Activated naive CD8-positive, alpha-beta T cell (primary cell): ENCODE measurements around the gene TUBB2A.
"Not testable (repeated sequence)": the region's sequence is repeated elsewhere in the genome, so short reads cannot be mapped to it uniquely, and the experiment has no call there.

Source experiments
- H3K27ac Mint-ChIP-seq: one replicate; pipeline ENCODE4 v1.8.0; 2021; ENCODE audit warnings: mixed read lengths
- H3K27me3 Mint-ChIP-seq: one replicate; pipeline ENCODE4 v1.8.0; 2021; ENCODE audit warnings: mixed read lengths
- H3K36me3 Mint-ChIP-seq: one replicate; pipeline ENCODE4 v1.8.0; 2021; ENCODE audit warnings: mixed read lengths
- H3K4me1 Mint-ChIP-seq: one replicate; pipeline ENCODE4 v1.8.0; 2021; ENCODE audit warnings: low read depth, mixed read lengths
- H3K4me3 Mint-ChIP-seq: one replicate; pipeline ENCODE4 v1.8.0; 2021; ENCODE audit warnings: mild to moderate bottlenecking, mixed read lengths
- H3K9me3 Mint-ChIP-seq: one replicate; pipeline ENCODE4 v1.8.0; 2021; ENCODE audit warnings: low read depth, mixed read lengths

Gene TUBB2A

DNA sequence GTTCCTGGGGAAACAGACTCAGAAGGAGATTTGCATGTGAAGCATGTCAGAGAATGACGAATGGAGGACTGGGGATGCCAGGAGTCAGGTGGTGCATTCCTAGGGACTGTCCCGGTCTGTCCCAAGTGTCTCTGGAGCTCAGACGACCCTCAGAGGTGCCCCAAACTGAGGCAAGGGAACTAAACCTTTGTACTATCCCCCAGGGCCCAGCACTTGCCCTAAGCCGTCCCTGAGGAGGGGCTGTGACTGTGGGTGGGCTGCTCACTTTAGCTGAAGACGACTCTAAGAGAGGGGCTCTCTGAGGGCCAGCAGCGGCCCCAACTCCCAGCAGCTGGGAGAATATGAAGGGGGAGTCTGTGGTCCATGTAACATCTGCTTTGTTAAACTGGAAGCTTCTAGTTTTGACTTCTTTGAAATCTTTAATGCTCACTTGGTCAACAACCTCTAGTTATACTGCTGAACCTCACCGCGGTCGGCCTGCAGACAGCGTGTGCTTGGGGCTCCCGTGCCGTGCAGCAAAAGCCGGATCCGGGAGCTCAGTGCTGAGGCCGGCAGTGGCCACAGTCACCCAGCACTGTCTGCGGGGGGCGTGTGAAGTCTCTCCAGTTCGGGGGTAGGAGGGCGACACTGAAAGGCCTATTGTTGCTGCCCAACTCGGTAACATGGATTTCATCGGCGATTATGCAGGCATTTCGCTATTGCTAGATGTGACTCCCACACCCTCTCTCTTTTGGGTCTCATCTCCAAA is 35.9 kb upstream of the TUBB2A start:
- no peaks in the 10 kb centered on the region for H3K9me3 Mint-ChIP-seq
- no peaks in the 10 kb centered on the region for H3K4me1 Mint-ChIP-seq
- H3K36me3 Mint-ChIP-seq, result no peaks in the 10 kb centered on the region
- no peak overlapping the region for H3K4me3 Mint-ChIP-seq
- H3K27ac Mint-ChIP-seq, result no peak overlapping the region
- H3K27me3 Mint-ChIP-seq, result peaks cover 2% of the 10 kb centered on the region

DNA sequence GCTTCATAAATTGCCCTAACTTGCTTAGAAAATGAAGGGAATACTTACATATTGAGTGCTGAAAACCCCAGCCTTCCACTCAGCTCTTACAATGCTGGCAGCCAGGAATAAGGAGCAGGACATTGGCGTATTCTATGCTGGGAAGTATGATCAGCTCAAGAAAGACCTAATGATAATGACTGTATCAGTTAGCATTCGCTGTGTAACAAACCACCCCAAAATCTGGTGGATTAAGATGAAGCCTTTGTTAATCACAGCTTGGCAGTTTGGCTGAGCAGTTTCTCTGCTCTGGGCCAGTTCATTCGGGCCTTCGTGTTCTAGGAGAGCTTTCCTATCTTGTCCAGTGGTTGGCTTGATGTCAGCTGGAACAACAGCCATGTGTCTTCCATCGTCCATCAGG is 33.4 kb upstream of the TUBB2A start:
- H3K4me3 Mint-ChIP-seq, result no peak overlapping the region
- H3K27ac Mint-ChIP-seq, result no peak overlapping the region
- no peaks in the 10 kb centered on the region for H3K9me3 Mint-ChIP-seq
- no peaks in the 10 kb centered on the region for H3K36me3 Mint-ChIP-seq
- no peaks in the 10 kb centered on the region for H3K4me1 Mint-ChIP-seq
- H3K27me3 Mint-ChIP-seq, result peaks cover 2% of the 10 kb centered on the region

DNA sequence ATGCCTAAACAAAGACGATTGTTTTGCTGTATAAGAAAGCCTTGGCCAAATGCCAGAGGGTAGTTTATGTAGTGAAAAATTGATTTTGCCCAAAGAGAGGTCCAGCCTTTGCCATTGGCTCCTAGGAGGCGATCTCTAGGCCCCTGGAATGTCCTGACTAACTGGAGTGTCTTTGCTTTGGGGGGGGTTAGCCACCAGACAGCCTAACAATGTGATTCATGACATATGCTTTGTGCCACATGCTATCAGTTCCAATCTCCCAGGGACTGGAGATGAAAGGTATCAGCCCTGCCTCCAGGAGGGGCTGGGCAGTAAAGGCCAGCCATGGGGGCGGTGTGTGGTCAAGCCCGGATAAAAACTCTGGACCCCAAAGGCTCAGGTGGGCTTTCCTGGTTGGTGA is 32.7 kb upstream of the TUBB2A start:
- H3K36me3 Mint-ChIP-seq, result no peaks in the 10 kb centered on the region
- H3K4me3 Mint-ChIP-seq, result no peak overlapping the region
- no peaks in the 10 kb centered on the region for H3K4me1 Mint-ChIP-seq

DNA sequence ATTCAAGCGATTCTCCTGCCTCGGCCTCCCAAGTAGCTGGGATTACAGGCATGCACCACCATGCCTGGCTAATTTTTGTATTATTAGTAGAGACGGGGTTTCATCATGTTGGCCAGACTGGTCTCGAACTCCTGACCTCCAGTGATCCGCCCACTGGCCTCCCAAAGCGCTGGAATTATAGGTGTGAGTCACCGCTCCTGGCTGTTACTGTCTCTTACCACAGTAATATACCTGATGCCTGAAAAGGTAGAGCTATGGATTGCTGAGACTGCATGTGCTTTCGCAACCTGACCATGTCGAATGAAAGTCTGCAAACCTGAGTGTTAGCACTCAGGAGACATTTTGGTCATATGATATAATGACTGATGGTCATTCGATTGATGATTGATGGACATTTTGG is 31.8 kb upstream of the TUBB2A start:
- not testable (repeated sequence) for H3K36me3 Mint-ChIP-seq

More for the DNA sequence above, 32.7 kb upstream of the TUBB2A start:
- no peak overlapping the region for H3K27ac Mint-ChIP-seq
- no peaks in the 10 kb centered on the region for H3K9me3 Mint-ChIP-seq
- peaks cover 2% of the 10 kb centered on the region for H3K27me3 Mint-ChIP-seq

DNA sequence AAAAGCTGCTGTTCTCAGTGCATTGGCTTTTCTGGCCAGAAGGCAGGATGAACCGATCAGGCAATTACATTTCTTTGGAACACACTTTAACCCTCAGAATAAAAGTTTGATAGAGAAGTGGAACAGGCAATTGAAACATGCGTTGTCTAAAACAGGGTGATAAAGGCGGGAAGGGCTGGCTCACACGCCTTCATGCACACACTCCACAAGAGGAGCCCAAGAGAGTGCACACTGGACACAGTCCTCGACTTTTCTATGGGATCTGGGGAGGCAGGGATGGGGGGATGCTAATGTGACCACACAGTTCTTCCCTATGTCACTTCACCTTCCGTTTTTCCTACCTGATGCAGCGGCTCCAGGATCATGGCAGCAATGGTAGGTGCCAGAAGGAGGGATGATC is 30.9 kb upstream of the TUBB2A start:
- H3K27me3 Mint-ChIP-seq, result peaks cover 2% of the 10 kb centered on the region
- H3K9me3 Mint-ChIP-seq, result no peaks in the 10 kb centered on the region
- H3K4me3 Mint-ChIP-seq, result no peak overlapping the region
- no peak overlapping the region for H3K27ac Mint-ChIP-seq
- no peaks in the 10 kb centered on the region for H3K4me1 Mint-ChIP-seq
- no peaks in the 10 kb centered on the region for H3K36me3 Mint-ChIP-seq

More for the DNA sequence above, 31.8 kb upstream of the TUBB2A start:
- not testable (repeated sequence) for H3K4me1 Mint-ChIP-seq, H3K27ac Mint-ChIP-seq, H3K4me3 Mint-ChIP-seq, H3K27me3 Mint-ChIP-seq, H3K9me3 Mint-ChIP-seq

DNA sequence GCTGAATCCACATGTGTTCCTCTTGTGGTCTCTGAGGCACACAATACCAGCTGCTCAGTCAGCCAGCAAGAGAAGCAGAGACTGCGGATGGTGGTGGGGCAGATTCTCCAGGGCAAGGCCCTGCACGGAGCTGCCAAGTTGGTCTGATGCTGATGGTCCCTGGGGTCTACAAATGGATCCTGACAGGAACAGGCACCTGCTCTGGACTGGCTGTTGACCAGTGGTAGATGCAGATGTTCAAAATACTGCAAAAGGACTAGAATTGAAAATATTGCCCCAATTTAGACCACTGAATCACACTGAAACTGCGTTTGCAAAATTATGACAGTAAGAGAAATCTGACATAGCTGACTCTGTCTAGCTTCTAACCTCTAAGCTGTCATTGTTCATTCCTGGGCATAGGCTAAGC is 29.6 kb upstream of the TUBB2A start:
- Mint-ChIP-seq H3K27me3 (peaks cover 2% of the 10 kb centered on the region), H3K4me3 (no peak overlapping the region), H3K27ac (no peak overlapping the region), H3K36me3 (no peaks in the 10 kb centered on the region), H3K9me3 (no peaks in the 10 kb centered on the region), H3K4me1 (no peaks in the 10 kb centered on the region)

DNA sequence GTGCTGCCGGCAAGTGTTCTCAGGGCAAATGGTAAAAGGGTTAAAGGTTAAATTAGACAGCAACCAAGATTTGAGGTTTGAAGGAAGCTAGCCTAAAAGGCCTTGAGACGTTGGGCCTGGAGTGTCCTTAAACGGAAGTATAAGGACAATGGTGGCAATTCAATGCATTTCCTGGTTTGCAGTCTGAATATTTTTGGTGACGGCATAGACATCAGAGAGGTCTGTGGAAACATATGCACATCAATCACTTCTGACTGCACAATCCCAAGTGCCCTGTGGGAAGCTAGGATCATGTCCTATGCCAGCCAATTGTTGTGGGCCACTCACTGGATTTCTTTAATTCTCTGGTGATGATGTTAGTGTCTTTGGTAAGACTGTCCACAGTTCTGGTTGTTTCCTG is 25.7 kb upstream of the TUBB2A start:
- Mint-ChIP-seq H3K4me3 (no peak overlapping the region), H3K4me1 (no peaks in the 10 kb centered on the region), H3K27me3 (peaks cover 2% of the 10 kb centered on the region), H3K9me3 (no peaks in the 10 kb centered on the region), H3K36me3 (no peaks in the 10 kb centered on the region), H3K27ac (no peak overlapping the region)

DNA sequence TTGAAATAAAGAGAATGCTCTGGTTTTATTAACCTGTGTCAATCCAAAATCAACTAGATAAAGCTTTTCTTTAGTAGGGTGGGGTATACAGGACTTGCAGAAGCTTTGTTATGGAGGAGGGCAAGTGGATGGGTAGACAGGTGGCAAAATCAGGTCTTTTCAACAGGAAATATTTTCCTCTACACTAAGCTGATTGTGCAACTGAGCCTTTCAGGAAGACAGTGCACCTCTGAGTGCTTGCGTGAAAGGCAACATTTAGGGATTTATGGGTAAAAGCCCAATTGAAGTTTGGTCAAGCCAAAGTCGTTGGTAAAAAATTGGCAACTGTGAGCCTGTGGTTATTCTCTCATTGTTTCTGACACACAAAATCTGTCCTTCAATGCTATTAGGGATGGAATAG is 23.8 kb upstream of the TUBB2A start:
- Mint-ChIP-seq H3K4me1 (peaks cover 2% of the 10 kb centered on the region), H3K27ac (no peak overlapping the region), H3K36me3 (no peaks in the 10 kb centered on the region)

DNA sequence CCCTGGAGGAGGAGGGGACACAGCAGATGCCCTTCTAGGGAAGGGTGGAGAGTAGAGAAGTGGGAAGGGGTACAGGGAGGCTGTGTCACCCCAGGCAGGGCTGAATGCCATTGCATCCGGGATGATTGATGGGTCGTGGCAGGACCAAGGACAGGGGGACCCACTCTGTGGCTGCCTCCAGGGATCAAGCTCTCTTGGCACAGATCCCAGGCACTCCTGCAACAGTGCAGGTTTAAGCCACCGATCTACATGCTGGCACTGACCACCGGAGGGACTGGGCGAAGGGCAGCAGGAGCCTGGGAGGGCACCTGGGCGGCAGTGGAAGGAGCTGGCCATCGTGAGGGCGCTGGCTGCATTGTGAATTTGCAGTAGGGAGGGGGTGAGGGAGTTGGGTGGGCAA is 22.6 kb upstream of the TUBB2A start:
- peak overlapping the region; percentile 68 for H3K4me3 Mint-ChIP-seq
- not testable (repeated sequence) for H3K27ac Mint-ChIP-seq, H3K36me3 Mint-ChIP-seq, H3K9me3 Mint-ChIP-seq, H3K4me1 Mint-ChIP-seq, H3K27me3 Mint-ChIP-seq

More for the DNA sequence above, 23.8 kb upstream of the TUBB2A start:
- Mint-ChIP-seq H3K4me3 (no peak overlapping the region), H3K9me3 (no peaks in the 10 kb centered on the region), H3K27me3 (peaks cover 2% of the 10 kb centered on the region)

DNA sequence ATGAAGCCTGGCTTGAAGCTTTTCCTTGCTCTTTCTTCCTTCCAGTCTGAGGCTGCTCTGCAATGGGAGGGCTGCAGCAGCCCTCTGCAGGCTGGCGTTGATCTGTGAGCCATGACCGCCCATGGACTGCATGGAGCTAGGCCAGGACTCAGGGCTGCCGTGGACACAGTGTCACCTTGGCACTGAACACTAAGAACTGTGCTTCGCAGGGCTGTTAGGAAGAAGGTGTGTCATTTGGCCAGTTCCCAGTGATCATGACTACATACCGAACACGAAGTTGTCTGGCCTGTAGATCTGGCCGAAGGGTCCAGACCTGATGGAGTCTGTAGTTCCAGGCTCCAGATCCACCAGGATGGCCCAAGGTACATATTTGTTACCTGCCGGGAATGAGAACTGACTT is 21.3 kb upstream of the TUBB2A start:
- H3K27me3 Mint-ChIP-seq, H3K9me3 Mint-ChIP-seq, H3K36me3 Mint-ChIP-seq, H3K4me3 Mint-ChIP-seq, H3K27ac Mint-ChIP-seq, H3K4me1 Mint-ChIP-seq: not testable (repeated sequence)

DNA sequence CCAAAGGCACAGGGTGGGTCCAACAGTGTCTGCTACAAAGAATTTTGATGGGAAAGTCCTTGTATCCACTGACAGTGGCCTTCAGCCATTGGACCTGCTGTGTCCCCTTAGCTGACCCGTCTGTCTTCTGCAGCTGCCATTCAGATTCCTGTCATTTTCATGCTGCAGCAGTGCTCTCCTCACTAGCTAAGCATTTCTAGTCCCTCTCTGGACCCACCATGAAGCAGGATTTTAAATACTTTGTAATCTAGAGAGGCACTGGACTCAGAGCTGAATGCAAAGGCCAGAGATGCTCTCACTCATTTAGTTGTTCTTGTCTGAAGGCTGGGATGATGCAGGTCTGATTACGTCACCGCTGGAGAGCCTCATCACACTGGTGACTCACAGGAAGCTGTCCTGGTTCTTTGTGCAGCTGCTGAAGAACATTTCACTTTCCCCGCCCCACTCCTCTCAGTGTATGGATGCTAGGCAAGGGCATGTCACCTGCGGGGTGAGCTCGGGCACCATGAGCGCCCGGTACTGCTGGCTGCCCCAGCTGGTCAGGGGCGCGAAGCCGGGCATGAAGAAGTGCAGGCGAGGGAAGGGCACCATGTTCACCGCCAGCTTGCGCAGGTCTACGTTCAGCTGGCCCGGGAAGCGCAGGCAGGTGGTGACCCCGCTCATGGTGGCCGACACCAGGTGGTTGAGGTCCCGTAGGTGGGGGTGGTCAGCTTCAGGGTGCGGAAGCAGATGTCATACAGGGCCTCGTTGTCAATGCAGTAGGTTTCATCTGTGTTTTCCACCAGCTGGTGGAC is 19.4 kb upstream of the TUBB2A start:
- Mint-ChIP-seq H3K4me3 (no peak overlapping the region), H3K36me3 (no peaks in the 10 kb centered on the region), H3K4me1 (peaks cover 2% of the 10 kb centered on the region), H3K27ac (no peak overlapping the region), H3K9me3 (no peaks in the 10 kb centered on the region), H3K27me3 (peaks cover 4% of the 10 kb centered on the region)

DNA sequence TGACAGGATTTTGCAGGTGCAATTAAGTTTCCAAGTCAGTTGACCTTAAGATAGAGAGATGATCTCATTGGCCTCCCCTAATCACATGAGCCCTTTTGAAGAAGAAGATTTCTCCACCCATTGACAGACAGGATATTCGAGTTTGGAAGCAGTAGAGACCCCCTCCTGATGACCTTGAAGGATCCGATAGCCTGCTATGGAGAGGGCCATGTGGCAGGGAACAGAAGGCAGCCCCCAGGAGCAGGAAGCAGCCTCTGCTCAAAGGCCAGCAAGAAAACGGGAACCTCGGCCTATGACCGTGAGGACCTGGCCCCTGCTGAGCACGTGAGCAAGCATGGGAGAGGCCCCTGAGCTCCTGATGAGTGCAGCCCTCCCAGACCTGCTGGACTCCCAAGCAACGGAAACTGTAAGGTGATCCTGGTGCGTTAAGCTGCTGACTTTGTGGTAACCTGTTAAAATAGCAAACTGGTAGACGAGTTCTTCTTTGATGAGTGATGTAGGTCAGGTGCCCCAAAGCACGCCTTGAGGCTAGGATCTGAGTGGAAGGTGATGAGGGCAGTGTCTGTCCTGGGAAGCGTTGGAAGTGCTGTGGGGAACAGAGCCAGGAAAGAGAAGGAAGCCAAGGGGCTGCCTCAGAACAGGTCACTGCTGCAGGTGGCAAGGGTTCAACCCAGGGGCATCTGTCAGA is 18.5 kb upstream of the TUBB2A start:
- Mint-ChIP-seq H3K9me3 (no peaks in the 10 kb centered on the region), H3K4me3 (no peak overlapping the region), H3K36me3 (no peaks in the 10 kb centered on the region), H3K27me3 (peaks cover 2% of the 10 kb centered on the region), H3K4me1 (peaks cover 2% of the 10 kb centered on the region), H3K27ac (no peak overlapping the region)

DNA sequence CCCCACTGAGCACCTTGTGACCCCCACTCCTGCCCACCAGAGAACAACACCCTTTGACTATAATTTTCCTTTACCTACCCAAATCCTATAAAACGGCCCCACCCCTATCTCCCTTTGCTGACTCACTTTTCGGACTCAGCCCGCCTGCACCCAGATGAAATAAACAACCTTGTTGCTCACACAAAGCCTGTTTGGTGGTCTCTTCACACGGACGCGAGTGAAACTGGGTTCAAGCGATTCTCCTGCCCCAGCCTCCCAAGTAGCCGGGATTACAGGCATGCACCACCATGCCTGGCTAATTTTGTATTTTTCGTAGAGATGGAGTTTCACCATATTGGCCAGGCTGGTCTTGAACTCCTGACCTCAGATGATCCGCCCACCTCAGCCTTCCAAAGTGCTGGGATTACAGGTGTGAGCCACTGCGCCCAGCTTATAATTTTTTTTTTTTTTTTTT is 16.3 kb upstream of the TUBB2A start:
- not testable (repeated sequence) for H3K27me3 Mint-ChIP-seq, H3K9me3 Mint-ChIP-seq, H3K4me3 Mint-ChIP-seq, H3K36me3 Mint-ChIP-seq, H3K4me1 Mint-ChIP-seq, H3K27ac Mint-ChIP-seq

DNA sequence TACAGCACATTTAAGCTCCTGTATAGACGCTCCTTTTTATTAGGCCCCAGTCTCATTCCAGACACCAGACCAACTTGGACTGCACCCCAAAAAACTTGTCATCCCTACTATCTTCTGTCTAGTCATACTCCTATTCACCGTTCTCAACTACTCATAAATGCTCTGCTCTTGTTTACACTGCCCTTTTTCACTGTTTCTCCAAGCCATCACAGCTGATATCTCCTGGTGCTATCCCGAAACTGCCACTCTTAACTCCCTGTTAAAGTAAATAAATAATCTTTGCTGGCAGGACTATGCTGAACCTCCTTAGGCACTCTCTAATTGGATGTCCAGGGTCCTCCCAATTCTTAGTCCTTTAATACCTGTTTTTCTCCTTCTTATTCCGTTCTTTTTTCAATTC is 15.4 kb upstream of the TUBB2A start:
- H3K4me1 Mint-ChIP-seq, H3K27me3 Mint-ChIP-seq, H3K36me3 Mint-ChIP-seq, H3K27ac Mint-ChIP-seq, H3K9me3 Mint-ChIP-seq, H3K4me3 Mint-ChIP-seq: not testable (repeated sequence)
